OCI-LY1 (cell line): ENCODE measurements around the gene GPR17.

ENCODE experiments used
- H2AFZ ChIP-seq: fragments of 200-600 bp; sonication (generic), shearing (Covaris generic); 2 replicates; pipeline ENCODE4 v1.6.0; 2014; ENCODE audit warnings: antibody characterized with exemption, mild to moderate bottlenecking, low read length
- H3F3A ChIP-seq: fragments of 200-600 bp; sonication (generic), shearing (Covaris generic); 2 replicates; pipeline ENCODE4 v1.6.0; 2014; ENCODE audit warnings: mild to moderate bottlenecking, antibody characterized with exemption, low read length, moderate library complexity; ENCODE audit not compliant: insufficient read depth
- H3K27ac ChIP-seq: fragments of 200-600 bp; sonication (generic); 2 replicates; pipeline ENCODE4 v1.5.1; 2014; ENCODE audit warnings: low read length, mixed run types, mild to moderate bottlenecking, low read depth; ENCODE audit not compliant: poor library complexity, severe bottlenecking
- H3K27me3 ChIP-seq: fragments of 200-600 bp; sonication (generic); 2 replicates; pipeline ENCODE4 v1.6.0; 2014; ENCODE audit warnings: antibody characterized with exemption, mild to moderate bottlenecking, low read length, moderate library complexity; ENCODE audit not compliant: insufficient read depth
- H3K36me3 ChIP-seq: fragments of 200-600 bp; sonication (generic); 2 replicates; pipeline ENCODE4 v1.6.1; 2014; ENCODE audit warnings: mild to moderate bottlenecking, antibody characterized with exemption, low read length, moderate library complexity, mixed read lengths; ENCODE audit not compliant: insufficient read depth
- H3K4me1 ChIP-seq: fragments of 200-600 bp; sonication (generic); 2 replicates; pipeline ENCODE4 v1.5.1; 2014; ENCODE audit warnings: mild to moderate bottlenecking, low read length, moderate library complexity; ENCODE audit not compliant: insufficient read depth, severe bottlenecking
- H3K4me2 ChIP-seq: fragments of 200-600 bp; sonication (generic), shearing (Covaris generic); 2 replicates; pipeline ENCODE4 v1.6.1; 2014; ENCODE audit warnings: low read length
- H3K4me3 ChIP-seq: fragments of 200-600 bp; sonication (generic); 2 replicates; pipeline ENCODE4 v1.5.1; 2014; ENCODE audit warnings: low read length, low read depth, mild to moderate bottlenecking, mixed read lengths; ENCODE audit not compliant: poor library complexity, severe bottlenecking
- H3K79me2 ChIP-seq: fragments of 200-600 bp; shearing (Covaris generic); 2 replicates; pipeline ENCODE4 v1.6.1; 2016; ENCODE audit warnings: mixed run types, low read length, mixed read lengths; ENCODE audit not compliant: insufficient read depth
- H3K9ac ChIP-seq: fragments of 200-600 bp; sonication (generic), shearing (Covaris generic); 2 replicates; pipeline ENCODE4 v1.6.1; 2014; ENCODE audit warnings: mild to moderate bottlenecking, low read length, mixed read lengths
- H3K9me2 ChIP-seq: fragments of 200-600 bp; sonication (generic), shearing (Covaris generic); 2 replicates; pipeline ENCODE4 v1.6.1; 2014; ENCODE audit warnings: low read depth, mild to moderate bottlenecking, low read length, mixed read lengths
- H3K9me3 ChIP-seq: fragments of 200-600 bp; shearing (Covaris generic); 2 replicates; pipeline ENCODE4 v1.6.1; 2014; ENCODE audit warnings: low read length, mixed read lengths
- H4K20me1 ChIP-seq: fragments of 200-600 bp; sonication (generic), shearing (Covaris generic); 2 replicates; pipeline ENCODE4 v1.6.0; 2016; ENCODE audit warnings: mild to moderate bottlenecking, low read length; ENCODE audit not compliant: insufficient read depth
- EZH2 ChIP-seq: fragments of 200-600 bp; sonication (generic), shearing (Covaris generic); IDR thresholded peaks from 2 replicates; pipeline ENCODE4 v1.8.0; 2017; ENCODE audit warnings: borderline replicate concordance, mixed run types, mild to moderate bottlenecking, antibody characterized with exemption, low read length, moderate library complexity, mixed read lengths
- TF ChIP-seq, protein P1 (sequence below): fragments of 200-600 bp; sonication (generic), shearing (Covaris generic); IDR thresholded peaks from 2 replicates; pipeline ENCODE4 v1.5.1; 2017; ENCODE audit warnings: mild to moderate bottlenecking, antibody characterized with exemption, low read length, moderate library complexity, mixed read lengths

Gene GPR17

GRCh38 chr2:127683757-127684156 is 37.8 kb downstream of the GPR17 start:
- Histone ChIP-seq H3K79me2 (no peaks in the 10 kb centered on the region), H3K27ac (no peak overlapping the region), H3K4me3 (no peak overlapping the region), H2AFZ (no peak overlapping the region), H4K20me1 (no peaks in the 10 kb centered on the region), H3K36me3 (no peaks in the 10 kb centered on the region), H3K27me3 (0 out of 2 replicates have a peak, but pooled peaks cover 4% of the 10 kb centered on the region), H3K4me1 (no peaks in the 10 kb centered on the region), H3K9me2 (no peaks in the 10 kb centered on the region), H3K4me2 (no peak overlapping the region), H3K9ac (no peak overlapping the region), H3K9me3 (peaks cover 4% of the 10 kb centered on the region; the same call in 1 of the 2 replicates), H3F3A (no peaks in the 10 kb centered on the region)
- TF ChIP-seq, protein P1, sequence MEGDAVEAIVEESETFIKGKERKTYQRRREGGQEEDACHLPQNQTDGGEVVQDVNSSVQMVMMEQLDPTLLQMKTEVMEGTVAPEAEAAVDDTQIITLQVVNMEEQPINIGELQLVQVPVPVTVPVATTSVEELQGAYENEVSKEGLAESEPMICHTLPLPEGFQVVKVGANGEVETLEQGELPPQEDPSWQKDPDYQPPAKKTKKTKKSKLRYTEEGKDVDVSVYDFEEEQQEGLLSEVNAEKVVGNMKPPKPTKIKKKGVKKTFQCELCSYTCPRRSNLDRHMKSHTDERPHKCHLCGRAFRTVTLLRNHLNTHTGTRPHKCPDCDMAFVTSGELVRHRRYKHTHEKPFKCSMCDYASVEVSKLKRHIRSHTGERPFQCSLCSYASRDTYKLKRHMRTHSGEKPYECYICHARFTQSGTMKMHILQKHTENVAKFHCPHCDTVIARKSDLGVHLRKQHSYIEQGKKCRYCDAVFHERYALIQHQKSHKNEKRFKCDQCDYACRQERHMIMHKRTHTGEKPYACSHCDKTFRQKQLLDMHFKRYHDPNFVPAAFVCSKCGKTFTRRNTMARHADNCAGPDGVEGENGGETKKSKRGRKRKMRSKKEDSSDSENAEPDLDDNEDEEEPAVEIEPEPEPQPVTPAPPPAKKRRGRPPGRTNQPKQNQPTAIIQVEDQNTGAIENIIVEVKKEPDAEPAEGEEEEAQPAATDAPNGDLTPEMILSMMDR = no peak
- TF ChIP-seq EZH2 = no peak

DNA sequence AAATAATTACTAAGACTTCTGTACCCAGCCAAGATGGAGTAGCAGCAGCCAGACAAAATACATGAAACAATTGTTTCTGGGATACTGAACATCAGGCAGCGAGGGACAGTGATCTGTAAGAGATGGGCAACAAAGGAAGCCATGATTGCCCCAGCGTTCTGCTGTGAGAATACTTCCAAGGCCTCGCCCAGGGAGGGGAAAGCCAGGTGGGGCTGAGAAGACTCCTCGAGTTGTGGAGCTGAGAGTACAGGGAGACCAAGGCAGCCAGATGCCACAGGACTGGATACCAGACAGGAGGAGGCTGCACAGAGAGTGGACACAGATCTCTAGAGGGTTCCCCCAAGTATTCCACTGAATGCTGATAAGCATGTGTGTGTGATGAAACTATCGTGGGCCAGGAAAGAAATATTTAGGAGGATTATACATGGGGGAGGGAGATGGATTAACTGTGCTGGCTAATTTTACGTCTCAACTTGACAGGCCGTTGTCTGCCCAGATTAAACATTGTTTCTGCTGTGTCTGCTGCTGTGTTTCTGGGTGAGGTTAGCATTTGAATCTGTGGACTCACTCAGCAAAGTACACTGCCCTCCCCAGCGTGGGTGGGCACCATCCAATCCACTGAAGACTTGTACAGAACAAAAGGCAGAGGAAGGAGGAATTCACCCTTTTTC is 39.6 kb downstream of the GPR17 start:
- Histone ChIP-seq H4K20me1 (no peaks in the 10 kb centered on the region), H3K36me3 (no peaks in the 10 kb centered on the region; the same call in 1 of the 2 replicates), H3F3A (no peaks in the 10 kb centered on the region), H3K9ac (no peak overlapping the region), H2AFZ (no peak overlapping the region), H3K4me2 (no peak overlapping the region), H3K4me3 (no peak overlapping the region), H3K27me3 (0 out of 2 replicates have a peak, but pooled peaks cover 4% of the 10 kb centered on the region), H3K9me2 (no peaks in the 10 kb centered on the region), H3K79me2 (no peaks in the 10 kb centered on the region), H3K4me1 (no peaks in the 10 kb centered on the region), H3K9me3 (peaks cover 9% of the 10 kb centered on the region; the same call in 1 of the 2 replicates), H3K27ac (no peak overlapping the region)
- TF ChIP-seq, protein P1 = no peak
- no peak for TF ChIP-seq EZH2

GRCh38 chr2:127688405-127688804 is 42.5 kb downstream of the GPR17 start:
- Histone ChIP-seq H3K27me3 (no peaks in the 10 kb centered on the region), H3K4me3 (no peak overlapping the region), H3F3A (no peaks in the 10 kb centered on the region), H3K36me3 (no peaks in the 10 kb centered on the region; the same call in 1 of the 2 replicates), H3K9me3 (peaks cover 12% of the 10 kb centered on the region; the same call in 1 of the 2 replicates), H4K20me1 (no peaks in the 10 kb centered on the region), H3K4me1 (no peaks in the 10 kb centered on the region), H3K4me2 (no peak overlapping the region), H2AFZ (no peak overlapping the region), H3K79me2 (no peaks in the 10 kb centered on the region), H3K9ac (no peak overlapping the region), H3K27ac (no peak overlapping the region), H3K9me2 (no peaks in the 10 kb centered on the region)
- TF ChIP-seq, protein P1 = no peak
- TF ChIP-seq EZH2 = no peak
